GM21825 (cell line): ENCODE results near the gene PRSS8.
"Not testable (repeated sequence)": the region's sequence is repeated elsewhere in the genome, so short reads cannot be mapped to it uniquely, and the experiment has no call there.

Experiments
- ATAC-seq: cut with Tn5 transposase; IDR thresholded peaks from one replicate; pipeline ENCODE4 v1.9.1; 2021; ENCODE audit warnings: mild to moderate bottlenecking, moderate library complexity; ENCODE audit not compliant: unreplicated experiment

The PRSS8 gene

GRCh38 chr16:31135535-31136286, at the start of gene PRSS8:
TSS of gene PRSS8 (minus strand) at chr16:31135727. CDS start at chr16:31135498, 229 bp downstream.
- ATAC-seq: no peak

- no peak for ATAC-seq
Measured at GRCh38 chr16:31184888-31185287, 49.4 kb upstream of the PRSS8 start.

GRCh38 chr16:31183432-31184428, 48.2 kb upstream of the PRSS8 start:
- ATAC-seq: no peak

- ATAC-seq: no peak
Measured at GRCh38 chr16:31182391-31182790, 46.9 kb upstream of the PRSS8 start.

GRCh38 chr16:31181102-31181830, 45.7 kb upstream of the PRSS8 start:
- no peak for ATAC-seq

GRCh38 chr16:31179747-31180459, 44.4 kb upstream of the PRSS8 start, which contains the start of gene FUS:
TSS of gene FUS (plus strand) at chr16:31180139. CDS start at chr16:31180215, 76 bp downstream.
- peak; percentile 49 for ATAC-seq

- ATAC-seq: no peak
Measured at GRCh38 chr16:31179219-31179746, 43.8 kb upstream of the PRSS8 start.

GRCh38 chr16:31177136-31177535, 41.6 kb upstream of the PRSS8 start:
- no peak for ATAC-seq

GRCh38 chr16:31170048-31170447, 34.5 kb upstream of the PRSS8 start:
- not testable (repeated sequence) for ATAC-seq

- ATAC-seq: no peak
Measured at GRCh38 chr16:31168848-31169247, 33.3 kb upstream of the PRSS8 start.

- ATAC-seq: no peak
Measured at GRCh38 chr16:31167315-31167714, 31.8 kb upstream of the PRSS8 start.

- no peak for ATAC-seq
Measured at GRCh38 chr16:31157136-31157535, 21.6 kb upstream of the PRSS8 start.

- not testable (repeated sequence) for ATAC-seq
Measured at GRCh38 chr16:31150976-31151375, 15.4 kb upstream of the PRSS8 start.

GRCh38 chr16:31149894-31150890, 14.7 kb upstream of the PRSS8 start, which contains the start of gene PRSS36:
TSS of gene PRSS36 (minus strand) at chr16:31150066. CDS start at chr16:31150035, 31 bp downstream.
- ATAC-seq: no peak

- no peak for ATAC-seq
Measured at GRCh38 chr16:31149332-31149731, 13.8 kb upstream of the PRSS8 start.

GRCh38 chr16:31148896-31149295, 13.4 kb upstream of the PRSS8 start:
- ATAC-seq: no peak

GRCh38 chr16:31148281-31148728, 12.8 kb upstream of the PRSS8 start:
- no peak for ATAC-seq

- ATAC-seq: no peak
Measured at GRCh38 chr16:31147574-31147973, 12.0 kb upstream of the PRSS8 start.
